Measurements from ENCODE around the gene PMPCA.

GRCh38 chr9:136453326-136453725 is 42.9 kb downstream of the PMPCA start:
- no peak for TF ChIP-seq EZH2 (IDR thresholded peaks at IDR 0.05; ENCODE audit: low read length, missing control alignments)
- TF ChIP-seq CTCF (conservative IDR thresholded peaks at IDR 0.05 in 1 of 2, IDR thresholded peaks at IDR 0.05 in 1 of 2; ENCODE audit: low read depth in 1 of 2, low read length in 2 of 2): no peak
